HepG2 (cell line): ENCODE data around the gene TESK1.

Experiments used
- E2F5 ChIP-seq: sonication (generic); formaldehyde crosslinking; conservative IDR thresholded peaks from 2 replicates; pipeline ENCODE4 v1.4.0; 2020; ENCODE audit warnings: missing genetic modification reagents
- EZH2 ChIP-seq: conservative IDR thresholded peaks from 2 replicates; pipeline ENCODE4 v1.6.1; 2012; ENCODE audit warnings: mild to moderate bottlenecking, low read depth, low read length, moderate library complexity
- MXI1 ChIP-seq: IDR thresholded peaks from 3 replicates; pipeline ENCODE4 v1.6.1; 2012; ENCODE audit warnings: low read depth, low read length, inconsistent platforms, borderline replicate concordance
- SKI ChIP-seq: fragments of 450-650 bp; IDR thresholded peaks from one replicate; pipeline ENCODE4 v1.6.1; 2018; ENCODE audit warnings: mild to moderate bottlenecking; ENCODE audit not compliant: partially characterized antibody
- SP1 ChIP-seq, 2 experiments: fragments of 450-650 bp in 1 of 2; sonication (generic) in 1 of 2; formaldehyde crosslinking in 1 of 2; IDR thresholded peaks; 2 replicates each; pipeline versions ENCODE4 v1.4.0 to v1.6.1; 2016 to 2020; ENCODE audit warnings: missing genetic modification reagents in 1 of 2
- SUZ12 ChIP-seq: fragments of 150-350 bp; IDR thresholded peaks from 2 replicates; pipeline ENCODE4 v1.6.1; 2014; ENCODE audit warnings: low read depth, low read length
- TBP ChIP-seq: sonication (generic); formaldehyde crosslinking; IDR thresholded peaks from 2 replicates; pipeline ENCODE4 v1.5.0; 2020; ENCODE audit warnings: missing genetic modification reagents
- THYN1 ChIP-seq: sonication (generic); formaldehyde crosslinking; IDR thresholded peaks from 2 replicates; pipeline ENCODE4 v1.8.1; 2023; ENCODE audit warnings: low read depth, mild to moderate bottlenecking, moderate library complexity, missing genetic modification reagents, borderline replicate concordance
- ZBTB8A ChIP-seq: sonication (generic); formaldehyde crosslinking; IDR thresholded peaks from 2 replicates; pipeline ENCODE4 v1.4.0; 2020; ENCODE audit warnings: mild to moderate bottlenecking, low read depth, missing genetic modification reagents, borderline replicate concordance

- no peak for TF ChIP-seq E2F5 (CRISPR knock-in tag)
- TF ChIP-seq ZBTB8A: no peak
- no peak for TF ChIP-seq SKI
- no peak for TF ChIP-seq MXI1
- no peak for TF ChIP-seq SP1 (IDR thresholded peaks at IDR 0.05)
- TF ChIP-seq SP1 (CRISPR knock-in tag; IDR thresholded peaks at IDR 0.05): no peak
- no peak for TF ChIP-seq TBP (CRISPR knock-in tag)
- TF ChIP-seq EZH2: no peak
- TF ChIP-seq SUZ12: no peak
- TF ChIP-seq THYN1 (CRISPR knock-in tag): no peak
Measured at GRCh38 chr9:35561468-35562261, 43.4 kb upstream of the TESK1 start.
